Prostate gland (tissue), 2 donors: ENCODE measurements around the gene FAM193B.
"Not testable (repeated sequence)": the region's sequence is repeated elsewhere in the genome, so short reads cannot be mapped to it uniquely, and the experiment has no call there.

Source experiments
- POLR2AphosphoS5 ChIP-seq: sonication (generic); formaldehyde crosslinking; IDR thresholded peaks from one replicate; pipeline ENCODE4 v1.6.1; 2017; ENCODE audit warnings: antibody characterized with exemption
- TF ChIP-seq, protein P1 (sequence below), 4 experiments: fragments of 200-600 bp in 2 of 4; fragments of 450-650 bp in 2 of 4; sonication (generic) in 2 of 4; IDR thresholded peaks; 1 replicate in 3 of 4; 2 replicates in 1 of 4; pipeline ENCODE4 v1.5.1; 2016 to 2019; ENCODE audit warnings: antibody characterized with exemption in 4 of 4, mild to moderate bottlenecking in 2 of 4, moderate library complexity in 2 of 4

DNA sequence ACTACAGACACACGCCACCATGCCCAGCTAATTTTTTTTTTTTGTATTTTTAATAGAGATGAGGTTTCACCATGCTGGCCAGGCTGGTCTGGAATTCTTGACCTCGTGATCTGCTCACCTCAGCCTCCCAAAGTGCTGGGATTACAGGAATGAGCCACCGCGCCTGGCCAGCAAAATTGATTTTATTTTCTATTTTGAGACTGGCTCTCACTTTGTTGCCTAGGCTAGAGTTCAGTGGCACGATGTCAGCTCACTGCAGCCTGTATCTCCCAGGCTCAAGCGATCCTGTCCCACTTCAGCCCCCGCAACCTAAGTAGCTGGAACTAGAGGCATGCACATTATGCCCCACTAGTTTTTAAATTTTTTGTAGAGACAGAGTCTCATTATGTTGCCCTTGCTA is 19.9 kb downstream of the FAM193B start:
- TF ChIP-seq POLR2AphosphoS5, result not testable (repeated sequence)
- TF ChIP-seq, protein P1, sequence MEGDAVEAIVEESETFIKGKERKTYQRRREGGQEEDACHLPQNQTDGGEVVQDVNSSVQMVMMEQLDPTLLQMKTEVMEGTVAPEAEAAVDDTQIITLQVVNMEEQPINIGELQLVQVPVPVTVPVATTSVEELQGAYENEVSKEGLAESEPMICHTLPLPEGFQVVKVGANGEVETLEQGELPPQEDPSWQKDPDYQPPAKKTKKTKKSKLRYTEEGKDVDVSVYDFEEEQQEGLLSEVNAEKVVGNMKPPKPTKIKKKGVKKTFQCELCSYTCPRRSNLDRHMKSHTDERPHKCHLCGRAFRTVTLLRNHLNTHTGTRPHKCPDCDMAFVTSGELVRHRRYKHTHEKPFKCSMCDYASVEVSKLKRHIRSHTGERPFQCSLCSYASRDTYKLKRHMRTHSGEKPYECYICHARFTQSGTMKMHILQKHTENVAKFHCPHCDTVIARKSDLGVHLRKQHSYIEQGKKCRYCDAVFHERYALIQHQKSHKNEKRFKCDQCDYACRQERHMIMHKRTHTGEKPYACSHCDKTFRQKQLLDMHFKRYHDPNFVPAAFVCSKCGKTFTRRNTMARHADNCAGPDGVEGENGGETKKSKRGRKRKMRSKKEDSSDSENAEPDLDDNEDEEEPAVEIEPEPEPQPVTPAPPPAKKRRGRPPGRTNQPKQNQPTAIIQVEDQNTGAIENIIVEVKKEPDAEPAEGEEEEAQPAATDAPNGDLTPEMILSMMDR (IDR thresholded peaks at IDR 0.05), result not testable (repeated sequence)
